DMS114 treated with DMSO at 0.1 percent for 48 hours (cell line): ENCODE measurements around the gene SEC61B.
"Not testable (repeated sequence)": the region's sequence is repeated elsewhere in the genome, so short reads cannot be mapped to it uniquely, and the experiment has no call there.

Source experiments
- DNase-seq: peaks from one replicate; lab custom pipeline; 2025; ENCODE audit not compliant: unreplicated experiment; lab: John Stamatoyannopoulos, UW

SEC61B gene

DNA sequence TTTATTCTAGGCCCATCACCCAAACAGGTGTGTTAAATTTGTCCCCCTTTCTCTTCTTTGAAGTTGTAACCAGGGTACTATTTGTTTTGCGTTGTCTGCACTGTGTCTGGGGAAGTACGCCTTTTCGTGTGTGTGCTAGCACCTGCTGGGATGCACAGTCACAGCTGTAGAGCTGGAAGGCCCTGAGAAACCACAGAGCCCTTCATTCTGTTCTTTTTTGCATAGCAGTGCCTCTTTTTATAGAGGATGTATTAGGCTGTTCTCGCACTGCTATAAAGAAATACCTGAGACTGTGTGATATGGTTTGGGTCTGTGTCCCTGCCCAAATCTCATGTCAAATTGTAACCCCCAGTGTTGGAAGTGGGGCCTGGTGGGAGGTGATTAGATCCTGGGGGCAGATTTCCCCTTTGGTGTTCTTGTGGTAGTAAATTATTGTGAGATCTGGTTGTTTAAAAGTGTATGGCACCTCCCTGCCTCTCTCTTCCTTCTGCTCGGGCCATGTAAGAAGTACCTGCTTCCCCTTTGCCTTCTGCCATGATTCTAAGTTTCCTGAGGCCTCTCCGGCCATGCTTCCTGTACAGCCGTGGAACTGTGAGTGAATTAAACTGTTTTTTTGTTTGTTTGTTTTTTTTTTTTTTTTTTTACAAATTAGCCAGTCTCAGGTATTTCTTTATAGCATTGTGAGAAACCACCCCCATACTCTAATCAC, 14.0 kb downstream of the SEC61B start:
- no peak for DNase-seq

DNA sequence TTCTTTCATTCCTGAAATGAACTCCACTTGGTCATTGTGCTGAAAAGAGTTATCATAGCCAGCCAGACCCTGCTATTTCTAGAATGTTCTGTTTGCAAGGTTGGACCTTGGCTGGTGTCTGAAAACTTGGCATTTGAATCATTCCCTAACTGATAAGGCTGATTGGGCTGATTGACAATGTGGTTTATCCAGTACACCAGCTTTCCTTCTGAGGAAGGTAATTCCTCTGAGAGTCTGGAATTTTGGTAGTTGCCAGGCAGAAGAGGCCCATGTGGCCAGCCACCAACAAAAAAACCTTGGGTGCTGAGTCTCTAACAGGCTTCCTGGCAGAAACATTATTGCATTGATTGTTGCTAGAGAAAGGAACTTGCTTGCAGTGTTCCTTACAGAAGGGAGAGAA, 15.3 kb downstream of the SEC61B start:
- no peak for DNase-seq

DNA sequence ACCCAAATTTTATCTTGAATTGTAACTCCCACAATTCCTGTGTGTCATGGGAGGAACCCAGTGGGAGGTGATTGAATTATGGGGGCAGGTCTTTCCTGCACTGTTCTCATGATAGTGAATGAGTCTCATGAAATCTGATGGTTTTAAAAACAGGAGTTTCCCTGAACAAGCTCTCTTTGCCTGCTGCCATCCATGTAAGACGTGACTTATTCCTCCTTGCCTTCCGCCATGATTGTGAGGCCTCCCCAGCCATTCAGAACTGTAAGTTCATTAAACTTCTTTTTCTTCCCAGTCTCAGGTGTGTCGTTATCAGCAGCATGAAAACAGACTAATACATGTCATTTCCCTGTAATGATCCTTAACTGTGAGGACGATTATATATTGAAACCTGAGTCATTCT, 15.8 kb downstream of the SEC61B start:
- not testable (repeated sequence) for DNase-seq

DNA sequence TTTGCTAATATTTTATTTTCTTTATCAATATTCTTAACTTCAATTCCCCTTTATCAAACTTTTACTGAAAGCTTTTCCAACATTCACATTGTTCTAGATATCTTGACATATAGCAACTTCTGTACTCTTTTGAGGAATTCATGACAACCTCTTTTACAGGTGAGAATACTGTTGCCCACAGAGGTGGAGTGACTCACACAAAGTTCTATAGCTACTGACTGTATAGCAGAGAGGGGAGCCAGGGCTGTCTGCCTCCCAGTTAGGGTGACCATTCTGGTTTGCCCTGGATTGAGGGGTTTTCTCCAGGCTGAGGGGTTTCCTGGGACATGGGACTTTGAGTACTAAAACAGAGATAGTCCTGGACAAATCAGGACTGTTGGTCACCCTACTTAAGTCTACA, 16.2 kb downstream of the SEC61B start:
- no peak for DNase-seq

GRCh38 chr9:99239341-99240060, 17.4 kb downstream of the SEC61B start:
- DNase-seq = no peak

DNA sequence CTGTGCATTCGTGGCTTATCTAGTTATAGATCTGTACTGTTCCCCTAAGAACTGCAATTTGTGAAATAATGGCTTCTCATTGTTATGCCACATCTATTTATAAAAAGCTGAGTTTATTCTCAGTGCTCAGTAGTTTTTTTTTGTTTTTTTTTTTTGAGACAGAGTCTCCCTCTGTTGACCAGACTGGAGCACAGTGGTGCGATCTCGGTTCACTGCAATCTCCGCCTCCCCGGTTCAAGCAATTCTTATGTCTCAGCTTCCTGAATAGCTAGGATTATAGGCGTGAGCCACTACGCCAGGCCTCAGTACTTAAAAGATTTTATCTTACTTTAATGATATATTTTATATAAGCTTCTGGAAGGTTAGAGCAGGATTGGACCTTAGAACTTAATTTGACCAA, 19.0 kb downstream of the SEC61B start:
- no peak for DNase-seq

DNA sequence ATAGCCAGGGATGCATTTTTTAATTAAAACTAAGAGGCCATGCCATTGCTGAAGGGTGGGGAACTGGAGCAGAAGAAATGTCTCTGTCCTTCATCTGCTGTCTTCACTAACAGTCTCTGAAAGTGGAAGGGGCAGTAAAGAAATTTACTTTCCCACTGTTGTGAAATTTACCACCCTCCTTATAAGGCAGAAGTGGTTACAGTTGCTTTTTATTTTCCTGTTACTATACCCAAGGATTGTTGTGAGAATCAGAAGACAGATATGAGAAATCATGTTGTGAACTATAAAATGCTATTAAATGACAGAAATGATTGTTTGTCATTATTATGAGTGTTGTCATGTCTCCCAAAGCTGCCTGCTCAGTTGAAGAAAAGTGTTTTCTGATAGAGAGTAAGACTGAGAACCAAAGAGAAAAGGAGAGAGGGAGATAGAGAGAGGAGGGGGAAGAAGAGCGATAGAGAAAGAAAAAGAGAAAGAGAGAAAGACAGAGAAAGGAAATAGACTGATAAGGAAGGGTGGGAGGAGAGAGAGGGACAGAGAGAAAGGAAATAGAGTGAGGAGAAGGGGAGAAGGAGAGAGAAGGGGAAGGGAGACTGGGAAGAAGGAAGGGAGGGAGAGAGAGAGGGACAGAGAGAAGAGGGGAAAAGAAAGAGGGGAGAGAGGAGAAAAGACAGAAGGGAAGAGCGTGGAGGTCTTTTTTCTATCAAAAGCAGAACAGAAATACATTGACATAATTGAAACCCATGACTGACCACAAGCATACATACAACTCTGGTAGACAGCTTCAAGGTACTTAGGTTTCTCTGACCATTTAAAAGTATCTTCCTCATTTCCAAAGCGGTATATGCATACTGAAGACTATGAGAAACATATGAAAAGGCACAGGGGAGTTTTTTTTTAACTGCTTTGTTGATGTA, 22.5 kb downstream of the SEC61B start:
- DNase-seq = no peak

- no peak for DNase-seq
These were observed 27.5 kb downstream of the SEC61B start for GRCh38 chr9:99249619-99250018.

GRCh38 chr9:99251157-99251556, 29.1 kb downstream of the SEC61B start:
- no peak for DNase-seq

DNA sequence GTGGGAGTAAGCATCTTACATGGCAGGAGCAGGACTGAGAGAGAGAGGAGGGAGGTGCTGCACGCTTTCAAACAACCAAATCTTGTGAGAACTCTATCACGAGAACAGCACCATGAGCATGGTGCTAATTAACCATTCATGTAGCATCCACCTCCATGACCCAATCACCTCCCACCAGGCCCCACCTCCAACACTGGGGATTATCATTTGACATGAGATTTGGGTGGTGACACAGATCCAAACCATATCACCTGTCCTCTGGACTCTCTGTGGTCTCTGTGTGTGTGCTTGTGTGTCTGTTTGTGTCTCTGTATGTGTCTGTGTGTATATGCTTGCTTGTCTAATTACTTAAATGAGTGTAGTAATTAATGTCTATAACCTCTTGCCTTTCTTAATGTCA, 31.1 kb downstream of the SEC61B start:
- DNase-seq = no peak

DNA sequence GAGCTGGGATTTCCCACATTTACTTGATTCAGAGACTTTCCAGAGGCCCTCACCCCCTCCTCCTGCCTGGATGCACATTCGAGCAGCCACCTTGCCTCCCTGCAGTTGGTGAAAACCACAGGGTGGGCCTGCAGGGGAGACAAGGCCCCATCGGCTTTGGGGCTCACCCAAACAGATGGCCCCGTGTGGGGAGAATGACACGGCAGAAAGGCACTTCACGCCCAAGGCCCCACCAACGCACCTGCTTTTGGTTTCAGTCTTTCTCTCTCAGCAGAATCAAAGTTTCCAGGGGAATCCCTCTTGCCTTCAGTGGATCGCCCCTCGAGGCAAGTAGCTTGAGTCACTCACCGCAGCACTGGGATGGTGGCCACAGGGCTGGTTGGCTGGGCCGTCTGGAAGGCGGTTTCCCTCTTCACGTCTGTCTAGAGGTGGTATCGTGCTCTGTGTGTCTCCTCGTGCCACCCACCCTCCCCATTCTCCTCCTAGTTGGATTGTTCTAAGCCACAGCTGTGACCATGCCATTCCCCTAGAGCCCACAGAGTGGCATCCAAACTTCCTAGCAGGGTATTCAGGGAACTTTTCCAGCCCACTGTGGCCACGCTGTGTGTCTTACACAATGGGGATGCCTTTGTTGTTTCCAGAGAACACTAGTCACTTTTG, 31.8 kb downstream of the SEC61B start:
- DNase-seq = no peak

- DNase-seq = no peak
These were observed 33.6 kb downstream of the SEC61B start for GRCh38 chr9:99255651-99256050.

- DNase-seq = no peak
These were observed 35.8 kb downstream of the SEC61B start for GRCh38 chr9:99257723-99258389.

- DNase-seq = no peak
These were observed 37.3 kb downstream of the SEC61B start for GRCh38 chr9:99259231-99259918.

GRCh38 chr9:99261923-99262322, 39.8 kb downstream of the SEC61B start:
- DNase-seq = no peak

- no peak for DNase-seq
These were observed 40.9 kb downstream of the SEC61B start for GRCh38 chr9:99262949-99263418.

DNA sequence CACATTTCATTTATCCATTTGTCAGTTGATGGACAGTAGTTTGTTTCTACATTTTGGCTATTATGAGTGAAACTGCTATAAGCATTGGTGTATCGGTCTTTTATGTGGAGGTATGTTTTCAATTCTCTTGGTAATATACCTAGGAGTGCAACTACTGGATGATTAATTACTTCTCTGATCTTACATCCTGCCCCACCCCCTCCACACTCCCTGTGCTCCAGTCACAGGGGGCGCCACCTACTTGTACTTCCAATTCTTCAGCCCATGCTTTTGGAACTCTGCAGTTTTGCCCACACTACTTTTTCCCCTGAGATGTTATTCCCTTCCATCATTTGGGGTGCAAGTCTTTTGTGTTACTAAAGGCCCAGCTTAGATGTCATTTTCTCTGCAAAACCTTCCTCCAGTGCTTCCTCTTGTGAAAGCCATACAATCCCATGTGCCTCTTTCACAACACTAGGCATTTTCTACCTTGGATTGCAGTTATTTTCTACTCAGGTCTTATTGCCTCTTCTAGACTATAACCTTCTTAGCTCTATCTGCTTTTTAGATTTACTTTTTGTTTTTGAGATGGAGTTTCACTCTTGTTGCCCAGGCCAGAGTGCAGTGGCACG, 42.1 kb downstream of the SEC61B start:
- DNase-seq = no peak

DNA sequence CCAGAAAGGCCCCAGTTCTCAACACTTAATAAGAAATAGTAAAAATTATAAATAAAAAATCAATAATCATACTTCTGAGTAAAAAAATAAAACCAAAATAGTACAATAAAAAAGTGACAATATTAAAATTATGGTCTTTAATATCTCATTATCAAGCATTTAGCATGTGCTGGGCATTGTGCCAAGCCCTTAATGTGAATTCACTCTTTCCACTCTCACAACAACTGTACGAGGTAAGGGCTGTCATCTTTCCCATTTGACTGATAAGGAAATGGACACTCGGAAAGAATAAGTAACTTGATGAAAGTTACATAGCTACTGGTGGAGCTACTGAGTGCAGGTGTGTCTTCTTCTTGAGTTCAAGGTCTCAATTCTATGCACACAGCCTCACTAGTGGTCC, 43.6 kb downstream of the SEC61B start:
- DNase-seq = no peak

DNA sequence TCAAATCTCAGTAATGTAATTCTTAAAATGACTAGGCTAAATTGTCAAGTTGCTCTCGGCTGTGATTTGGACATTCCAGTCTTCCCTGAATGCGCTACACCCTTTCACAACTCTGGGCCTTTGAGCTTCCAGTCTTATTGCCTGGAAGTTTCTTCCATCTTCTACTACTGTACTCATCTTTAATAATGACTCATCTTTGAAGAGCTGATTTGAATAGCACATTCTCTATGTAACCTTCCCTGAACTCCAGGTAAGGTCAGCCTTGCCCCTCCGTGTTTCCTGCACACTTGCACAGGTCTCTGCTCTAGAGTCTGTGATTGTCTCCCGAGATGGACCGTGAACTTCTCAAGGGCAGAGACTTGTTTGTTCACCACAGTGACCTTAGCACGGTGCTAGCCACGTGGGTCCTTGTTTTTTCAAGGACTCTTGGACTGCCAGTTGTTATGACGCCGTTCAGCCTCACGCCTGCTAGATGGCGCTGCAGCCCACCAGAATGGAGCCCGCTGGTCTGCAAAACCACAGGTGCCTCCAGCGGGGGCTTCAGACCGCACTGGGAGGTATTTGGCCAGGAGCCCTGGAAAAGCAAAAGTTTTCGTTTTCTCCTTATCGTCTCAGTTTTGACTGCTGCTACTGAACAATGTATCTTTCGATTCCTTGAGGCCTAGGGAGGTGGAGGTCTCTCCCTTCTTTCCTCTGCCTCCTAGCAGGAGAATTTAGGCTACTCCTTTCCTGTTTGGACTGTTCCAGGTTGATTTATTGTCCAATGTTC, 44.4 kb downstream of the SEC61B start:
- DNase-seq = peak; percentile 30
